HCT116 (cell line): ENCODE results near the gene FOXB1. TPM values are rescaled to one million over a fixed set of nuclear protein-coding genes. Genes with fewer than 3 reads are reported as not detected.

Source experiments
- ATAC-seq: fragments of 200-7000 bp; cut with Tn5 transposase; 2 replicates; pipeline ENCODE4 v1.9.1; 2020; ENCODE audit warnings: mild to moderate bottlenecking, moderate library complexity
- BruUV-seq: library from RNA; stranded (reverse); fragments of 400-500 nt; replicated peaks from 2 replicates; lab custom pipeline; 2021; lab: Mats Ljungman, UMichigan
- CTCF ChIA-PET: fragments of 300-600 bp; sonication (Branson Sonifier 250); formaldehyde crosslinking; loops from one replicate; lab custom pipeline; 2021; ENCODE audit warnings: antibody characterized with exemption; lab: Charles Lee
- POLR2A ChIA-PET: fragments of 300-600, 350-600 bp; sonication (Branson Sonifier 250); formaldehyde crosslinking; loops from one replicate; lab custom pipeline; 2021; ENCODE audit warnings: antibody characterized with exemption; lab: Charles Lee
- RAD21 ChIA-PET, 2 experiments: fragments of 300-600 bp; sonication (Branson Sonifier 250); formaldehyde crosslinking; loops; one replicate each; lab custom pipeline; 2023; ENCODE audit warnings: low total read pairs in 2 of 2; ENCODE audit not compliant: uncharacterized antibody in 2 of 2, unreplicated experiment in 2 of 2, low non-redundant PET in 1 of 2; lab: Charles Lee
- DNase-seq: peaks from one replicate; pipeline ENCODE4 v3.0.0-alpha.2; 2010; ENCODE audit warnings: low read depth, low spot score
- H2AFZ ChIP-seq: fragments of 200-600 bp; shearing (Covaris generic), sonication (generic); 2 replicates; pipeline ENCODE4 v1.6.1; 2017; ENCODE audit warnings: low read depth, mixed run types, mixed read lengths, antibody characterized with exemption, low read length; ENCODE audit not compliant: poor library complexity, severe bottlenecking
- H3K27ac ChIP-seq: 2 replicates; pipeline ENCODE4 v1.5.1; 2012; ENCODE audit warnings: low read depth, low read length
- H3K27me3 ChIP-seq: fragments of 200-600 bp; sonication (generic); 2 replicates; pipeline ENCODE4 v1.6.1; 2016; ENCODE audit warnings: mixed run types, low read length, mixed read lengths; ENCODE audit not compliant: insufficient read depth
- H3K36me3 ChIP-seq, 2 experiments: fragments of 200-500 bp in 1 of 2; fragments of 200-600 bp in 1 of 2; sonication (Bioruptor generic) in 1 of 2; sonication (generic) in 1 of 2; 2 replicates each; pipeline versions ENCODE4 v1.5.1 to v1.6.1; 2014 to 2016; ENCODE audit warnings: low read length in 2 of 2, inconsistent platforms in 1 of 2, mixed read lengths in 1 of 2, mixed run types in 1 of 2; ENCODE audit not compliant: insufficient read depth in 2 of 2, control insufficient read depth in 1 of 2
- H3K4me1 ChIP-seq, 2 experiments: fragments of 200-600 bp in 1 of 2; sonication (generic) in 1 of 2; 2 replicates each; pipeline versions ENCODE4 v1.5.1 to v1.6.1; 2012 to 2017; ENCODE audit warnings: low read length in 2 of 2, inconsistent platforms in 1 of 2, mild to moderate bottlenecking in 1 of 2, mixed read lengths in 1 of 2, mixed run types in 1 of 2, moderate library complexity in 1 of 2; ENCODE audit not compliant: insufficient read depth in 2 of 2, control insufficient read depth in 1 of 2
- H3K4me2 ChIP-seq: fragments of 200-600 bp; sonication (generic); 2 replicates; pipeline ENCODE4 v1.6.1; 2017; ENCODE audit warnings: mixed run types, low read length, mixed read lengths
- H3K4me3 ChIP-seq, 2 experiments: fragments of 200-600 bp in 1 of 2; sonication (generic) in 1 of 2; replicated peaks in 1 of 2; 2 replicates each; pipeline ENCODE4 v1.5.1; 2011 to 2016; ENCODE audit warnings: low read length in 2 of 2, control low read depth in 1 of 2, low read depth in 1 of 2, mild to moderate bottlenecking in 1 of 2, mixed read lengths in 1 of 2, mixed run types in 1 of 2
- H3K79me2 ChIP-seq: fragments of 200-600 bp; sonication (generic); 2 replicates; pipeline ENCODE4 v1.6.1; 2017; ENCODE audit warnings: mild to moderate bottlenecking, mixed run types, low read length, moderate library complexity, mixed read lengths; ENCODE audit not compliant: insufficient read depth
- H3K9ac ChIP-seq: fragments of 200-600 bp; sonication (generic); 2 replicates; pipeline ENCODE4 v1.6.1; 2016; ENCODE audit warnings: low read length, mixed read lengths
- H3K9me2 ChIP-seq: fragments of 200-600 bp; sonication (generic), shearing (Covaris generic); 2 replicates; pipeline ENCODE4 v1.6.1; 2017; ENCODE audit warnings: mixed run types, mild to moderate bottlenecking, moderate library complexity; ENCODE audit not compliant: insufficient read depth
- H3K9me3 ChIP-seq, 2 experiments: fragments of 200-500 bp in 1 of 2; fragments of 200-600 bp in 1 of 2; sonication (Bioruptor generic) in 1 of 2; sonication (generic) in 1 of 2; 2 replicates each; pipeline ENCODE4 v1.6.1; 2014 to 2017; ENCODE audit warnings: low read length in 2 of 2, mixed read lengths in 2 of 2, inconsistent platforms in 1 of 2, low read depth in 1 of 2, mild to moderate bottlenecking in 1 of 2, mixed run types in 1 of 2, moderate library complexity in 1 of 2; ENCODE audit not compliant: control insufficient read depth in 1 of 2, insufficient read depth in 1 of 2
- H4K20me1 ChIP-seq: fragments of 200-600 bp; sonication (generic), shearing (Covaris generic); 2 replicates; pipeline ENCODE4 v1.6.1; 2017; ENCODE audit warnings: mixed run types, mild to moderate bottlenecking, moderate library complexity; ENCODE audit not compliant: insufficient read depth
- CBX3 ChIP-seq: IDR thresholded peaks from 2 replicates; pipeline ENCODE4 v1.6.1; 2012; ENCODE audit warnings: low read depth
- CEBPB ChIP-seq: IDR thresholded peaks from 2 replicates; pipeline ENCODE4 v1.6.1; 2012; ENCODE audit warnings: low read depth
- CTCF ChIP-seq, 3 experiments: fragments of 200-600 bp in 1 of 3; sonication (generic) in 1 of 3; IDR thresholded peaks in 2 of 3; conservative IDR thresholded peaks in 1 of 3; 2 replicates each; pipeline ENCODE4 v1.5.1; 2012 to 2017; ENCODE audit warnings: low read depth in 2 of 3, low read length in 2 of 3, antibody characterized with exemption in 1 of 3, borderline replicate concordance in 1 of 3, control low read depth in 1 of 3, mild to moderate bottlenecking in 1 of 3, mixed read lengths in 1 of 3, mixed run types in 1 of 3, moderate library complexity in 1 of 3; ENCODE audit not compliant: insufficient read depth in 1 of 3
- EGR1 ChIP-seq: IDR thresholded peaks from 2 replicates; pipeline ENCODE4 v1.6.1; 2012; ENCODE audit warnings: low read depth
- ELF1 ChIP-seq: IDR thresholded peaks from 2 replicates; pipeline ENCODE4 v1.6.1; 2012; ENCODE audit warnings: low read depth, borderline replicate concordance
- EZH2 ChIP-seq: fragments of 200-600 bp; sonication (generic); IDR thresholded peaks from 2 replicates; pipeline ENCODE4 v1.6.1; 2017; ENCODE audit warnings: antibody characterized with exemption, mixed run types
- FOSL1 ChIP-seq: IDR thresholded peaks from 2 replicates; pipeline ENCODE4 v1.6.1; 2012; ENCODE audit warnings: low read depth
- JUND ChIP-seq: IDR thresholded peaks from 2 replicates; pipeline ENCODE4 v1.6.1; 2012
- RAD21 ChIP-seq: IDR thresholded peaks from 2 replicates; pipeline ENCODE4 v1.6.1; 2012; ENCODE audit warnings: low read depth, mild to moderate bottlenecking
- SIN3A ChIP-seq: IDR thresholded peaks from 2 replicates; pipeline ENCODE4 v1.6.1; 2012; ENCODE audit warnings: low read depth
- SP1 ChIP-seq: IDR thresholded peaks from 2 replicates; pipeline ENCODE4 v1.6.1; 2012; ENCODE audit warnings: low read depth
- SRF ChIP-seq: IDR thresholded peaks from 2 replicates; pipeline ENCODE4 v1.6.1; 2012; ENCODE audit warnings: low read depth
- intact Hi-C: fragments of 100-400 bp; cut with micrococcal nuclease; formaldehyde crosslinking; loops from 2 replicates; pipeline ENCODE4 v1.10.0; 2022
- total RNA-seq: library from RNA; stranded (reverse); gene quantifications from one replicate; pipeline ENCODE4 v1.2.1, GENCODE V29; 2021; ENCODE audit not compliant: unreplicated experiment
- TF ChIP-seq, protein P1 (sequence below): IDR thresholded peaks from 2 replicates; pipeline ENCODE4 v1.6.1; 2011; ENCODE audit warnings: mild to moderate bottlenecking, low read length, moderate library complexity; ENCODE audit not compliant: insufficient replicate concordance; ENCODE audit errors: extremely low read depth

The FOXB1 gene
- total RNA-seq, 1 experiment from 2014 or later: not detected

DNA sequence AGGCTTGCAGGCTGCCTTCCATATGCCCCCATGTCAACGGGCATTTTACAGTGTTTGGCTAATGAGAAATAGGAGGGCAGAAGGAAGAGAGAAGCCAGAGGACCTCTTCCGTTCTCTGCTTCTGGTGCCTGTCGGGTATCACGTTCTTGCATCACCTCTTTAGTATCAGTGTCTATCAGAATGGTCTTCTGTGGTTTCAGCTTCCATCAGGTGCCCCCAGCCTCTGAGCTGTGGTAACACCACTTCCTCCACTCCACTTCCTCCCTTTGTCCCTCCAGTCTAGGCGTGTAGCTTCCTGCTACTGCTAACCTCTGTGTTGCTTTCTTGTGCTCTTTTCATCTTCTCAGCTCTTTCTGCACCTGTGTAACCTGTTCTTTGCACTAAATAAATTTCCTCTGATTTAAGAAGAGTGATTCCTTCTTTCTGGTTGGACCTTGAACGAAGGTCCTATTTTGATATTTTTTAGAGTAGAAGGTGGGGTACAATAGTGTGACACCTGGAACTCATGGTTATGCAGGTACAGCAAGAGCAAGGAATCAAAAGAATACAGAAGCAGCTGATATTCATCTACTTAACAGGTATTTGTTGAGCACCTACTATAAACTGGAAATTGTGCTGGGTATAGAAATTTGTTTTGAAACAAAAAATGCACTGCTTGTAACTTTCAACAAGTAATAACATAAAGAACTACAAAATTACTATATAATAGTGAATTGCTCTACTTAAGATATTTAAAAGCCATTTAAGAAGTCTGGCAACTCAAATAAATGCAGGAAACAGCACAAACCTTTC lies 27.4 kb upstream of the FOXB1 start (continued):
- TF ChIP-seq CTCF (IDR thresholded peaks at IDR 0.05 in 2 of 3, conservative IDR thresholded peaks at IDR 0.05 in 1 of 3; ENCODE audit: borderline replicate concordance in 1 of 3, insufficient read depth in 1 of 3, low read depth in 2 of 3, low read length in 2 of 3) (no peak), SP1 (no peak), JUND (no peak), FOSL1 (no peak), CBX3 (no peak)
- TF ChIP-seq, protein P1, sequence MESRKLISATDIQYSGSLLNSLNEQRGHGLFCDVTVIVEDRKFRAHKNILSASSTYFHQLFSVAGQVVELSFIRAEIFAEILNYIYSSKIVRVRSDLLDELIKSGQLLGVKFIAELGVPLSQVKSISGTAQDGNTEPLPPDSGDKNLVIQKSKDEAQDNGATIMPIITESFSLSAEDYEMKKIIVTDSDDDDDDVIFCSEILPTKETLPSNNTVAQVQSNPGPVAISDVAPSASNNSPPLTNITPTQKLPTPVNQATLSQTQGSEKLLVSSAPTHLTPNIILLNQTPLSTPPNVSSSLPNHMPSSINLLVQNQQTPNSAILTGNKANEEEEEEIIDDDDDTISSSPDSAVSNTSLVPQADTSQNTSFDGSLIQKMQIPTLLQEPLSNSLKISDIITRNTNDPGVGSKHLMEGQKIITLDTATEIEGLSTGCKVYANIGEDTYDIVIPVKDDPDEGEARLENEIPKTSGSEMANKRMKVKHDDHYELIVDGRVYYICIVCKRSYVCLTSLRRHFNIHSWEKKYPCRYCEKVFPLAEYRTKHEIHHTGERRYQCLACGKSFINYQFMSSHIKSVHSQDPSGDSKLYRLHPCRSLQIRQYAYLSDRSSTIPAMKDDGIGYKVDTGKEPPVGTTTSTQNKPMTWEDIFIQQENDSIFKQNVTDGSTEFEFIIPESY: no peak

DNA sequence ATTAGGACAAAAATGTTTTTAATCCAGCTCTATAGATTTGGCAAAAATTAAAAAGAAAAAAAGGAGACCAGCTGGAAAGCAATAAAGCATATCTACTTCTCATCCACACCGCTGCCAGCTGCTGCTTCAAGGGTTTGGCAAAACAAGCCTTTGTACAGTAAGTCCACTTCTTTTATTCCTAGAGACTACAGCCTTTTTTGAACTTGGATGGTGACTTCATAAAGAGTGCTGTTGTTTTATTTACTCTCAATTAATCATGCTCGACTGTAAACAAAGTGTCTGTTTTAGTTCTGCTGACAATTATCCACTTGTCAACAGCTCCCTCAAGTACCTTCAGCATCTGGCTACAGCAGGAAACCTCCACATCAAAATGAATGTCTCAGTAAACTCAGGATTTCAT lies 12.3 kb upstream of the FOXB1 start:
- peaks cover 41% of the 10 kb centered on the region for H3K27me3 ChIP-seq

More for the DNA sequence above, 12.3 kb upstream of the FOXB1 start:
- CTCF ChIA-PET: no interaction called here
- no peaks in the 10 kb centered on the region for H3K79me2 ChIP-seq
- intact Hi-C loops: no loop called here
- no peaks in the 10 kb centered on the region for H3K9me3 ChIP-seq
- no peak overlapping the region for H3K9ac ChIP-seq
- H3K4me1 ChIP-seq: no peaks in the 10 kb centered on the region
- no peak for DNase-seq
- BruUV-seq: no TSS peak
- H2AFZ ChIP-seq: no peak overlapping the region
- TF ChIP-seq SP1 (no peak), SRF (no peak), CTCF (IDR thresholded peaks at IDR 0.05 in 2 of 3, conservative IDR thresholded peaks at IDR 0.05 in 1 of 3; ENCODE audit: borderline replicate concordance in 1 of 3, insufficient read depth in 1 of 3, low read depth in 2 of 3, low read length in 2 of 3) (no peak), SIN3A (no peak), EGR1 (no peak), RAD21 (no peak), CBX3 (no peak), CEBPB (no peak), EZH2 (no peak), ELF1 (no peak)
- TF ChIP-seq, all 23 proteins: peak for 0
- RAD21 ChIA-PET: no interaction called here
- Histone ChIP-seq H3K4me2 (no peak overlapping the region), H4K20me1 (no peaks in the 10 kb centered on the region), H3K9me2 (no peaks in the 10 kb centered on the region), H3K27ac (no peak overlapping the region), H3K4me3 (no peak overlapping the region), H3K36me3 (no peaks in the 10 kb centered on the region)
- ATAC-seq: no peak
- POLR2A ChIA-PET: no interaction called here
